Testis (tissue), 3 donors: ENCODE measurements around the gene TMEM98. TPM values are rescaled to one million over a fixed set of nuclear protein-coding genes. Genes with fewer than 3 reads are reported as not detected.
"Not testable (repeated sequence)": the region's sequence is repeated elsewhere in the genome, so short reads cannot be mapped to it uniquely, and the experiment has no call there.

Experiments used
- DNase-seq: peaks from one replicate; pipeline ENCODE4 v3.0.0-alpha.2; 2019
- H3K27ac ChIP-seq, 2 donors: fragments of 200-600 bp; sonication (generic); one replicate each; pipeline ENCODE4 v1.5.1; 2019
- H3K27me3 ChIP-seq: fragments of 200-600 bp; sonication (generic); one replicate; pipeline ENCODE4 v1.5.1; 2019
- H3K36me3 ChIP-seq: fragments of 200-600 bp; sonication (generic); one replicate; pipeline ENCODE4 v1.5.1; 2017; ENCODE audit warnings: low read depth; ENCODE audit errors: missing control alignments
- H3K4me1 ChIP-seq: fragments of 200-600 bp; sonication (generic); one replicate; pipeline ENCODE4 v1.5.1; 2019
- H3K4me3 ChIP-seq, 2 donors: fragments of 200-600 bp; sonication (generic); one replicate each; pipeline ENCODE4 v1.5.1; 2017 to 2019
- H3K9me3 ChIP-seq: fragments of 200-600 bp; sonication (generic); one replicate; pipeline ENCODE4 v1.5.1; 2017
- POLR2A ChIP-seq: fragments of 450-650 bp; IDR thresholded peaks from one replicate; pipeline ENCODE4 v1.6.1; 2017; ENCODE audit warnings: antibody characterized with exemption, mild to moderate bottlenecking, moderate library complexity
- WGBS, 2 donors: methylation state at CpG; one replicate each; pipeline ENCODE4 v1.1.5; 2018; 5-methylcytosine and 5-hydroxymethylcytosine counted together
- intact Hi-C: fragments of 100-400 bp; cut with DNase I; formaldehyde crosslinking; loops from one replicate; pipeline ENCODE4 v1.15.1; 2023; ENCODE audit warnings: low total_unique reads
- polyA plus RNA-seq: library from polyadenylated mRNA; stranded (reverse); fragments of 350-450 nt; fragmentation: Illumina TruSeq; extraction: RNeasy Lipid Tissue Mini Kit (QIAGEN cat#74804); gene quantifications from one replicate; pipeline ENCODE4 v1.2.3, GENCODE V29; 2014; ENCODE audit warnings: low read depth, low replicate concordance; ENCODE audit not compliant: insufficient read depth
- total RNA-seq, 2 donors: library from RNA; depleted of rRNA; stranded (reverse); fragments of >200 nt; gene quantifications; one replicate each; pipeline ENCODE4 v1.2.3, GENCODE V29; 2016
- TF ChIP-seq, protein P1 (sequence below), 3 experiments: fragments of 450-650 bp in 2 of 3; fragments of 200-600 bp in 1 of 3; sonication (generic) in 1 of 3; IDR thresholded peaks; one replicate each; pipeline ENCODE4 v1.5.1; 2016 to 2019; ENCODE audit warnings: antibody characterized with exemption in 3 of 3, mild to moderate bottlenecking in 2 of 3, moderate library complexity in 1 of 3

Gene TMEM98
- total and polyA plus RNA-seq, 3 donors from 2014 or later = 39.0 to 66.9 (median 64.9) TPM

DNA sequence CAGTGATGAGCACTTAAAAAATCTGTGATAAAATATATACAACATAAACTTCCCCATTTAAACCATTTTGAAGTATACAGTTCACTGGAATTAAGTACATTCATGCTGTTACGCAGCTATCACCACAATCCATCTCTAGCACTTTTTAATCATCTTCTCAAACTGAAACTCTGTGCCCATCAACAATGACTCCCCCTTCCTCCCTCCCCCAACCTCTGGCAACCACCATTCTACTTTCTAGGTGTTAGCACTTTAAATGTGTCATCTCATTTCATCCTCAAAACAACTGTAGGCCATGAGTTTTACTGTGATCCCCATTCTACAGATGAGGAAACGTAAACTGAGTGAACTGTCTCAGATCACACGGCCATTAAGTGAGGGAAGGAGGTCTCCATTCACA lies 13.8 kb upstream of the TMEM98 start:
- Histone ChIP-seq H3K27me3 (no peaks in the 10 kb centered on the region), H3K9me3 (no peaks in the 10 kb centered on the region), H3K4me3 (no peak overlapping the region), H3K4me1 (peaks cover 3% of the 10 kb centered on the region), H3K36me3 (no peaks in the 10 kb centered on the region), H3K27ac (no peak overlapping the region)
- intact Hi-C loops = no loop called here
- no peak for DNase-seq
- TF ChIP-seq, protein P1, sequence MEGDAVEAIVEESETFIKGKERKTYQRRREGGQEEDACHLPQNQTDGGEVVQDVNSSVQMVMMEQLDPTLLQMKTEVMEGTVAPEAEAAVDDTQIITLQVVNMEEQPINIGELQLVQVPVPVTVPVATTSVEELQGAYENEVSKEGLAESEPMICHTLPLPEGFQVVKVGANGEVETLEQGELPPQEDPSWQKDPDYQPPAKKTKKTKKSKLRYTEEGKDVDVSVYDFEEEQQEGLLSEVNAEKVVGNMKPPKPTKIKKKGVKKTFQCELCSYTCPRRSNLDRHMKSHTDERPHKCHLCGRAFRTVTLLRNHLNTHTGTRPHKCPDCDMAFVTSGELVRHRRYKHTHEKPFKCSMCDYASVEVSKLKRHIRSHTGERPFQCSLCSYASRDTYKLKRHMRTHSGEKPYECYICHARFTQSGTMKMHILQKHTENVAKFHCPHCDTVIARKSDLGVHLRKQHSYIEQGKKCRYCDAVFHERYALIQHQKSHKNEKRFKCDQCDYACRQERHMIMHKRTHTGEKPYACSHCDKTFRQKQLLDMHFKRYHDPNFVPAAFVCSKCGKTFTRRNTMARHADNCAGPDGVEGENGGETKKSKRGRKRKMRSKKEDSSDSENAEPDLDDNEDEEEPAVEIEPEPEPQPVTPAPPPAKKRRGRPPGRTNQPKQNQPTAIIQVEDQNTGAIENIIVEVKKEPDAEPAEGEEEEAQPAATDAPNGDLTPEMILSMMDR (IDR thresholded peaks at IDR 0.05) = no peak
- TF ChIP-seq POLR2A = no peak
- WGBS, 2 donors = 93 to 95% methylated on average over 3 of the region's 3 CpGs

DNA sequence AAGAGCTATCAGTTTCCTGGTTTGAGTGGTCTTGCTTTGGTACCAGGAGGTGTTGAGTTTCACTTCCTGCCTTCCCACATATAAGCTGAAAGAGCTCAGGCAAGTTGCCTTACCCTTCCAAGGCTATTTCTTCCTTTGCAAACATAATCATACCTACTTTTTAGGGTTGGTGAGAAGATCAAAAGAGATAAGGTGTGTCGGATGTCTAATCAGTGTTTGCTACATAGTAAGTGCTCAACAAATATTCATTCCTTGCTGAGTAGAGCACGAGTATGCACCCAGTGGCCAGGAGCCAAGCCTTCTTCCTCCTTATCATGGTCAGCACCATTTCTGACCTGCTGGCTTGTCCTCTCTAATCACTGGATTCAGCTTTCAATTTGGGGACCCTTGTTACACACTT lies 12.7 kb upstream of the TMEM98 start:
- no peaks in the 10 kb centered on the region for H3K36me3 ChIP-seq
- no peaks in the 10 kb centered on the region for H3K27me3 ChIP-seq
- no peak overlapping the region for H3K4me3 ChIP-seq
- WGBS, 2 donors = 57 to 69% methylated on average over 2 of the region's 2 CpGs
- TF ChIP-seq, protein P1 (IDR thresholded peaks at IDR 0.05) = no peak
- no peak for TF ChIP-seq POLR2A
- no peaks in the 10 kb centered on the region for H3K9me3 ChIP-seq
- no peaks in the 10 kb centered on the region for H3K4me1 ChIP-seq
- intact Hi-C loops = no loop called here
- no peak for DNase-seq
- no peak overlapping the region for H3K27ac ChIP-seq

DNA sequence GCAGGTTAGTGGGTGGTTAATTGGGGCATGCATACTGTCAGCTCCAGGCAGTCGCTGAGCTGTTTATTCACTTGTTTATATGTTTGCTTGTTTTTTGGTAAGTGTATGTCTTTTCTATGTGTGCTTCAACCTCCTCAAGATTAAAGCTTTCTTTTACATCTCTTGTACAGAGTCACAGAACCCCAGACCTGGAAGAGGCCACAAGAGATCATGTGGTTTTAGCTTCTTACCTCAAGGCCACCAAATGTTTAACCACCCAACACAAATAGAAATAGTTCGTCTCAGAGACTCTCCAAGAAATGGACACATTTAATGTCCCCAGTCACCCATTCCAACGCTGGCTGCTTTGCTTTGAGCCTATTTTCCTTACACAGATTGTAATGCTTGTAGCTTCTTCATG lies 11.8 kb upstream of the TMEM98 start:
- intact Hi-C loops = no loop called here
- Histone ChIP-seq H3K27ac (no peak overlapping the region), H3K36me3 (no peaks in the 10 kb centered on the region), H3K4me3 (no peak overlapping the region), H3K9me3 (no peaks in the 10 kb centered on the region), H3K4me1 (no peaks in the 10 kb centered on the region), H3K27me3 (no peaks in the 10 kb centered on the region)
- DNase-seq = no peak
- 56 to 61% methylated on average over 3 of the region's 3 CpGs for WGBS, 2 donors
- TF ChIP-seq POLR2A = no peak
- TF ChIP-seq, protein P1 (IDR thresholded peaks at IDR 0.05) = no peak

DNA sequence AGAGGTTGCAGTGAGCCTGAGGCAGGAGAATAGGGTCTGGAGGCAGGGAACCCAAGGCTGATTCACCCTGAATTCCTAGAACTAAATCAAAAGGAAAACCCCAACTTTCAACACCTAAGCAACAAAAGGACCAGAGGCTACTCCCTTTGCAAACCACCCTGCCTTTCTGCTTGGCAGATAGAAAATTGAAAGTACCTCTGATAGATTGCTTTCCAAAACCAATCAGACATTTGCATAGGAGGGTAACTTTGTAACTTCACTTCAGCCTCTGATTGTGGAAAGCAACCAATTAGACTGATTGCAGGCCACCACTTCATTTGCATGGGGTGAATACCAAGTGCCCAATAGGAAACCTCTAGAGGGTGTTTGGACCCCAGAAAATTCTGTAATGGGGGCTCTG lies 10.9 kb upstream of the TMEM98 start:
- Histone ChIP-seq H3K36me3 (no peaks in the 10 kb centered on the region), H3K9me3 (no peaks in the 10 kb centered on the region), H3K27ac (no peak overlapping the region), H3K27me3 (no peaks in the 10 kb centered on the region), H3K4me3 (no peak overlapping the region), H3K4me1 (no peaks in the 10 kb centered on the region)
- intact Hi-C loops = no loop called here
- no peak for DNase-seq
- no peak for TF ChIP-seq POLR2A
- TF ChIP-seq, protein P1 (IDR thresholded peaks at IDR 0.05) = no peak

DNA sequence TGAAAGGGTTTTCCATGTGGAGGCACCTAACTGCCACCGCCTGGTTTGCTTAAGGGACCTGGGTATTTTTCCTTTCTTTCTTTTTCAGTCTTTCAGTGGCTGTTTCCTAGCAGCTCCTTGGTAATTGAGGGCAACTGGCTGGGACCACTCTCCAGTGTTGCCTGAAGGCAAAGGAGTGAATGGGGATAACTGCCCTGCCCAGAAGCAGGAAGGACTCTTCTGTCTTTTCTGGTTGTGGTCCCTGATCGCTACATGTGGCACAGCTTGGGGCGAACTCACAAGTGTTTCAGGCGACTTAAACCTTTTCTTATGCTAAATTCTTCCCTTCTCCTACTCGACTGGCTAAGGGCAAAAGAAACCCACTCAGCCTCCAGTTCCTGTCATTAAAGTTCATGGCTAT lies 10.1 kb upstream of the TMEM98 start:
- Histone ChIP-seq H3K27ac (no peak overlapping the region), H3K4me3 (no peak overlapping the region), H3K9me3 (no peaks in the 10 kb centered on the region), H3K4me1 (no peaks in the 10 kb centered on the region), H3K27me3 (no peaks in the 10 kb centered on the region), H3K36me3 (no peaks in the 10 kb centered on the region)
- intact Hi-C loops = no loop called here
- 76 to 82% methylated on average over 5 of the region's 5 CpGs for WGBS, 2 donors
- DNase-seq = no peak
- TF ChIP-seq, protein P1 (IDR thresholded peaks at IDR 0.05) = no peak
- TF ChIP-seq POLR2A = no peak

DNA sequence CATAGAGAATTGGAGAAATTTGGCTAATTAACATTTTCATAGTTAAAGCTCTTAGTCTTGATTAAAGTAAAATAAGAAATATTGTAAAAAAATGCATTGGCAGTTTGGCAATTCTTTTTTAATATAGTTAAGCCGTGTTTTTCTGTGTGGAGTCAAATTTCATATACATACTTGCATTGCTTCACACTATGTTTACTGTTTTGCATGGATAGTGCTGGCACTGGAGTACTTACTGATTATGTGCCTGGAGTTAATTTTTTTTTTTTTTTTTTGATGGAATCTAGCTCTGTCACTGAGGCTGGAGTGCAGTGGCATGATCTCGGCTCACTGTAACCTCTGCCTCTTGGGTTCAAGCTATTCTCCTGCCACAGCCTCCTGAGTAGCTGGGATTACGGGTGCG lies 8.1 kb upstream of the TMEM98 start:
- H3K27ac ChIP-seq, DNase-seq, intact Hi-C loops: not testable (repeated sequence)

More for the DNA sequence above, 8.1 kb upstream of the TMEM98 start:
- not testable (repeated sequence) for H3K4me3 ChIP-seq, H3K27me3 ChIP-seq, H3K9me3 ChIP-seq, H3K4me1 ChIP-seq, H3K36me3 ChIP-seq
- WGBS, 2 donors = 92 to 98% methylated on average over 4 of the region's 4 CpGs
